ENCODE data around the gene ATP11C. TPM values are rescaled to one million over a fixed set of nuclear protein-coding genes. Genes with fewer than 3 reads are reported as not detected.

The ATP11C gene
- total RNA-seq, 1 experiment from 2014 or later = 48.2 TPM

DNA sequence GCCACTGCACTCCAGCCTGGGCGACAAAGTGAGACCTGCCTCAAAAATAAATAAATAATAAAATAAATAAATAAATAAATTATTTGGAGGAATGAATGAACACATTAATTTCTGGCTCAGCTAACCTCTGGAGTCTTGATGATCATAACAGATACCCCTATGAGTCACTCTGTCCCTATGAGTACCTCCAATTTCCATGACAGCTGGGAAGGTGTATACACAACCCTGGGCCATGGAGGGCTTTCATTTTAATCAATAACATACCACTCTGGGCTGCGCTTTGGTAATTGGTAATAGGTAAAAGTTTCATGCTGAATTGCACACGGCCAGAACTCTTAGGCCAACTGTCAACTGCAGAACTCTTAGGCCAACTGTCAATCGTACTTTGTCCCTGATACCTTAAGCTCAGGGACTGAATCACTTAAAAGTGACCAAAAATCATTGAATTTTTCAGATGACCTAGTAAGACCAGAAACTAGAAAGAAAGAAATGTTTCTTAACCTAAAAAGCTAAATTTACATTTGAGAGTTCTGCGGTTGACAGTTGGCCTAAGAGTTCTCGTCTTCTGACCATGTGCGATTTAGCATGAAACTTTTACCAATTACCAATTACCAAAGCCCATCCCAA, 112.4 kb downstream of the ATP11C start:
- DNase-seq = no peak
- H3K4me1 ChIP-seq = no peaks in the 10 kb centered on the region
- H3K36me3 ChIP-seq = no peaks in the 10 kb centered on the region
- no peaks in the 10 kb centered on the region for H3K9me3 ChIP-seq (replicated peaks)
- no peak overlapping the region for H3K27ac ChIP-seq
- no peak overlapping the region for H3K4me3 ChIP-seq
- no peaks in the 10 kb centered on the region for H3K27me3 ChIP-seq

- H3K27ac ChIP-seq = no peak overlapping the region
- H3K36me3 ChIP-seq = no peaks in the 10 kb centered on the region; the same call in 1 of the 2 replicates
- H3K9me3 ChIP-seq (replicated peaks) = no peaks in the 10 kb centered on the region
- no peak overlapping the region for H3K4me3 ChIP-seq
- no peaks in the 10 kb centered on the region for H3K27me3 ChIP-seq
- no peaks in the 10 kb centered on the region for H3K4me1 ChIP-seq
- DNase-seq = no peak
Observed at GRCh38 chrX:139816204-139816603, 116.6 kb downstream of the ATP11C start.

DNA sequence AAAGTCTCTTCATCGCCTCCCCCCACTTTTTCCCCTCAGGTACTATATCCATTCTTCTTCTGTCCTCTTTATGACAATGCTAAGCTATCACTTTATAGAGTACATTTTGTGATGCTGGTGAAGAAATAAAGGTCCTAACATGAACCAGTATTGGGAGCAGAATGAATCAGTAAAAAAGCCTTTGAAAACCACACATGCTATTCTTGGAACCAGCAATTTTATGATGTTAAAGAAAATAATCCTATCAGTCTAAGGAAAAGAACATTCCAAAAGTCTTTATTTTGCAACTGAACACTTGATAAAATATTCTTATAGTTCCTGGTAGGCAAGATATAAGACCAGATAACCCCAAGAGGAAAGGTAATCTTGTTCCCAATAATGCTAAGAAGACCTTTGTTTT, 117.1 kb downstream of the ATP11C start:
- no peaks in the 10 kb centered on the region; the same call in 1 of the 2 replicates for H3K36me3 ChIP-seq
- DNase-seq = no peak
- no peaks in the 10 kb centered on the region for H3K27me3 ChIP-seq
- no peaks in the 10 kb centered on the region for H3K9me3 ChIP-seq (replicated peaks)
- H3K27ac ChIP-seq = no peak overlapping the region
- no peaks in the 10 kb centered on the region for H3K4me1 ChIP-seq
- no peak overlapping the region for H3K4me3 ChIP-seq

GRCh38 chrX:139811942-139812629, 120.8 kb downstream of the ATP11C start:
- no peak for DNase-seq
- no peak overlapping the region for H3K4me3 ChIP-seq
- no peaks in the 10 kb centered on the region for H3K27me3 ChIP-seq
- H3K36me3 ChIP-seq = no peaks in the 10 kb centered on the region; the same call in 1 of the 2 replicates
- H3K9me3 ChIP-seq (replicated peaks) = no peaks in the 10 kb centered on the region
- no peak overlapping the region for H3K27ac ChIP-seq
- H3K4me1 ChIP-seq = no peaks in the 10 kb centered on the region

DNA sequence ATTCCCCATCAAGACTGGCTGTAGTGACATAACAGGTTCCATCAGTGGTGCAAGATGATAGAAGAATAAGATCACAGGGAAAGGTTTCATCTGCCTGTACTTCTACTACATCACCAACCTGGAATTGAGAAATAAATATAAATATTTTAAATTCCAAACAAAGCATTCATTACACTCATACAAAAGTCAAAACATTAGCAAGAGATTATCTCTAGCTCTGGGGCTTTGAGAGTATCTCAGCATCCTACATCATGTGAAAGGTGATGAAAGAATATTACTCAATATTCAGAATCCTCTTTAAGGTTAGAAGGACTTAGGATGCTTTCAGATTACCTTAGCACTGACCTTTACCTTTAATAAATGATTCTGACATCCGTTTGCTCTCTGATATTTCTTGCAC, 128.4 kb downstream of the ATP11C start:
- H3K9me3 ChIP-seq (replicated peaks) = no peaks in the 10 kb centered on the region
- H3K4me3 ChIP-seq = no peak overlapping the region
- no peaks in the 10 kb centered on the region for H3K4me1 ChIP-seq
- H3K27me3 ChIP-seq = no peaks in the 10 kb centered on the region
- no peak for DNase-seq
- no peak overlapping the region for H3K27ac ChIP-seq
- no peaks in the 10 kb centered on the region; the same call in 1 of the 2 replicates for H3K36me3 ChIP-seq

DNA sequence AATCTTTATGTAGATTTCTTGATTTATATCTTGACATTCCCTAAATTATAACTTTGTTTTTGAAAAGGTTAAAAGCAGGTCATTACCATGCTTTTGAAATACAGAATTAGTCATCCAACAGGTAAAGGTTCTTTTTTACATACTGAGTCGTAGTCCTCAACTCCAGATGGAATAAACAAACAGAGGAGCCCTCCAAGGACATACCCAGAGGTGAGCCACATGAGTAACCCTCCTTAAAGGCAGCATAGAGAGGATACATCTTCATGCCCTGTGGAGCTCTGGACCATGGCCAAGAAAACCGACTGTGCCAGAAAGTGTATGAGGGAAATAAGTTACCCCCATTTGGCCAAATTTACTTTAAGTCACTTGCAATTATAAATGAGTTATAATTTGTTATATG, 129.6 kb downstream of the ATP11C start:
- H3K9me3 ChIP-seq (replicated peaks) = no peaks in the 10 kb centered on the region
- no peak overlapping the region for H3K4me3 ChIP-seq

DNA sequence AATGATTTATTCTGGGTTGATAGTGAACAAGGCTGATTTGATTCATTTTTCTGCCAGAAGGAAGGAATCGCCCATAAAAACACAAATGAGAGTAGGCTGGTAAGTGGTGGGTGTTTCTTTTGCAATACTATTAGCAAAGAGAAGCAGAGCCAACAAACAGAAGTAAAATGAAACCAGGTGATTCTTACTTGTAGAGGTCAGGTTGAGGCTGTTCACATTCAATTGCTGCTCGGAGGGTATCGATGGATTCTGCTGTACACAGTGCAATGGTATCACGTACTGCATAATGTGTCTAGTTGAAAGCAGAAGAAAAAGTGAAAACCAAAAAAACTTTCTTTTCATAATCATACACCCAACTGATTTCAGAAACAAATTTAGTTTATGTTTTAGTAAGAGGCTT, 130.8 kb downstream of the ATP11C start:
- no peaks in the 10 kb centered on the region for H3K4me1 ChIP-seq
- DNase-seq = no peak

More for the DNA sequence above, 129.6 kb downstream of the ATP11C start:
- no peaks in the 10 kb centered on the region for H3K4me1 ChIP-seq
- H3K36me3 ChIP-seq = no peaks in the 10 kb centered on the region; the same call in 1 of the 2 replicates
- H3K27ac ChIP-seq = no peak overlapping the region
- no peaks in the 10 kb centered on the region for H3K27me3 ChIP-seq
- DNase-seq = no peak

DNA sequence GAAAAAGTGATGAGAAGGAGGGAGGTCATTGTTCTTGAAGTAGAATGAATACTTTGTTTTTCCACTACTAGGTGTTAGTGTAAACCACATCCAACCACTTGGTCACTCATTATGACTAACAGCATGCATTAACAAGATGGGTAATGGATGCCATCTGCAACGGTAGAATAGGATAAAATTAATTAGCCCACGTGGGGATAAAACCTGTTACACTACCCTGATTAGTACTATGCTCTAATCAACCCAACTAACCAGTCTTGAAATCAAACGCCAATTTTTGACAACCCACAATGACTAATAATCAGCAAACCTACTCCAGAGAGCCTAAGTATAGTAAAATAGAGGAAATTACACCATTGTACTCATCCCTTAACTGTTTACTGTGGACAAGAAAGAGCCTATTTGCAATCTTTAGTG, 131.4 kb downstream of the ATP11C start:
- Histone ChIP-seq H3K36me3 (no peaks in the 10 kb centered on the region; the same call in 1 of the 2 replicates), H3K4me3 (no peak overlapping the region), H3K27ac (no peak overlapping the region), H3K27me3 (no peaks in the 10 kb centered on the region), H3K9me3 (replicated peaks) (no peaks in the 10 kb centered on the region), H3K4me1 (no peaks in the 10 kb centered on the region)
- DNase-seq = no peak

More for the DNA sequence above, 130.8 kb downstream of the ATP11C start:
- H3K9me3 ChIP-seq (replicated peaks) = no peaks in the 10 kb centered on the region
- no peaks in the 10 kb centered on the region for H3K27me3 ChIP-seq
- no peak overlapping the region for H3K4me3 ChIP-seq
- H3K36me3 ChIP-seq = no peaks in the 10 kb centered on the region; the same call in 1 of the 2 replicates
- no peak overlapping the region for H3K27ac ChIP-seq

DNA sequence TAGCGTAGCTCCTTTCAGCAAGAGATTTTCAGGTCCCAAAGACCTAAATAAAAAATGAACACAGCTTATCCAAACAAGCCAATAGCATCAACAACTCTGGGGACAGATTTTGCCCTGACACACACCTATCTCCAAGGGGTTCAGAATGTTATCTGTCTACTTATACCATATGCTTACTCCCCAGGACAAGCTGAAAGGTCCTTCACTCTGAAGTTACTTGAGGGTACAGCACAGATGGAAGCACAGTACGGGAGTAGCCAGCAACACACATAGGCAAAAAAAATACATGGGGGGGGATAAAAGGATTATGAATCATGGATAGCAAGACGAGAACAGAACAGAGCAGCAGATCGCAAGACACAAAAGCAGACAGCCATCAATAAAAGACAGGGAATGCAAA, 134.2 kb downstream of the ATP11C start:
- H3K27ac ChIP-seq = no peak overlapping the region
- H3K9me3 ChIP-seq (replicated peaks) = no peaks in the 10 kb centered on the region
- H3K27me3 ChIP-seq = no peaks in the 10 kb centered on the region
- no peaks in the 10 kb centered on the region; the same call in 1 of the 2 replicates for H3K36me3 ChIP-seq
- H3K4me3 ChIP-seq = no peak overlapping the region
- no peak for DNase-seq
- no peaks in the 10 kb centered on the region for H3K4me1 ChIP-seq

DNA sequence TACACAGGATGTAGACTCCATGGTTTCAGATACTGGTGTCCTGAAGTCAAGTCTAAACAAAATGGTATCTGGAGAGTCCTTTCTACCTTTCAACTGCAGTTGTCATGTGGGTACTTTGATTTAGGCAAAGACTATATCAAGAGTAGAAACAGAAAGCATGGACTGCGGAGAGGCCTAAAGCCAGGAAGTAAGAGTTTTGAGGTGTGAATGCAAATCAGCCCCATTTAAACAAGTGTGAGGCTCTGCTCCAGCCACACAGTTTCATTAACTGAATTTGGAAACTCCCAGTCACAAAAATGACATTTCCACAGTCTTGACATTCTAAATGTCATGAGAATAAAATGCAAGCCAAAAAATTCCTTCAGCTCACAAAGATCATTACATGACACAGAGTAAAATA, 137.7 kb downstream of the ATP11C start:
- Histone ChIP-seq H3K27me3 (no peaks in the 10 kb centered on the region), H3K4me1 (no peaks in the 10 kb centered on the region), H3K4me3 (no peak overlapping the region), H3K36me3 (no peaks in the 10 kb centered on the region), H3K9me3 (replicated peaks) (no peaks in the 10 kb centered on the region), H3K27ac (no peak overlapping the region)
- no peak for DNase-seq

DNA sequence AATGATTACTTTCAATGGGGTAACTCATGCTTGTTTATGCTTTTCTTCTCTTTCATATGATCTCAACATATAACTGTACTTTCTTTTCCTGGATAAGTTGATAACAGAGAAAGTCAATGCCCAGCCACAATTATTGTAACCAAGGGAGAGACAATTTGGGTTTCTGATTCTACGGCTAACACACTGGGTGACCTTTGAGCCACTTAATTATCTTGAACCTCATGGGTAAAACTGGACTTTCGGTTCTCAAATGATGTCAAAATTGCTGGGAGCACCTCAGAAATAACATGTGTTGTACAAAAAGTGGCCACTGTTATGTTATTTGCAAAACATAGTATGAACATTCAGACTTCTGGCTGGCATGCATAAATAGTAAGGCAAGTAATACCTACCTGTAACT, 145.3 kb downstream of the ATP11C start:
- DNase-seq = no peak
- Histone ChIP-seq H3K36me3 (no peaks in the 10 kb centered on the region), H3K4me1 (no peaks in the 10 kb centered on the region), H3K4me3 (no peak overlapping the region), H3K27me3 (no peaks in the 10 kb centered on the region), H3K9me3 (replicated peaks) (no peaks in the 10 kb centered on the region), H3K27ac (no peak overlapping the region)

DNA sequence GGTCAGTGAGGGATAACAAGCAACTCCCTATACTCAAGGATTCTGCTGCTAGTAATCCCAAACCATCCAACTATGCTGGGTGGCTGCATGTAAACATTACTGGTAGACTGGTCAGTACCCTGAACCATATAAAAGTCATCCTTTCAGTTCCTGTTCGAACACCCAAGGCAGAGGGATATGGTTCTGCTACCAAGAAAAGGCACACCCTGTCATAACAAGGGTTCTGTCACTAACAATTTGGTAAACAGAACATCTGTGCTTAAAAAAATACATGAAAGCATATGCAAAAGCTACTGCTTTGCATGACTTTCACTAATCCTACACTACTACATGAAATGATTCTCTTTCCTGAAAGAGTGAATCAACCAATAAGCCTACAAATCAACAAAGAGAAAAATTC, 148.0 kb downstream of the ATP11C start:
- Histone ChIP-seq H3K27ac (no peak overlapping the region), H3K4me1 (no peaks in the 10 kb centered on the region), H3K9me3 (replicated peaks) (no peaks in the 10 kb centered on the region), H3K36me3 (no peaks in the 10 kb centered on the region), H3K4me3 (no peak overlapping the region), H3K27me3 (no peaks in the 10 kb centered on the region)
- DNase-seq = no peak

GRCh38 chrX:139783959-139784358, 148.9 kb downstream of the ATP11C start:
- Histone ChIP-seq H3K4me1 (no peaks in the 10 kb centered on the region), H3K27ac (no peak overlapping the region), H3K9me3 (replicated peaks) (no peaks in the 10 kb centered on the region), H3K4me3 (no peak overlapping the region), H3K36me3 (no peaks in the 10 kb centered on the region), H3K27me3 (no peaks in the 10 kb centered on the region)
- no peak for DNase-seq

- Histone ChIP-seq H3K27me3 (no peaks in the 10 kb centered on the region), H3K9me3 (replicated peaks) (no peaks in the 10 kb centered on the region), H3K4me3 (no peak overlapping the region), H3K27ac (no peak overlapping the region), H3K36me3 (no peaks in the 10 kb centered on the region), H3K4me1 (no peaks in the 10 kb centered on the region)
- no peak for DNase-seq
Observed at GRCh38 chrX:139783030-139783429, 149.8 kb downstream of the ATP11C start.

GRCh38 chrX:139776599-139776998, 156.3 kb downstream of the ATP11C start:
- Histone ChIP-seq H3K4me1 (no peaks in the 10 kb centered on the region), H3K27ac (no peak overlapping the region)

GRCh38 chrX:139770366-139770765, 162.5 kb downstream of the ATP11C start:
- Histone ChIP-seq H3K27ac (peak overlapping the region; percentile 83), H3K27me3 (no peaks in the 10 kb centered on the region), H3K9me3 (replicated peaks) (no peaks in the 10 kb centered on the region), H3K4me3 (no peak overlapping the region), H3K36me3 (peaks cover 19% of the 10 kb centered on the region), H3K4me1 (peaks cover 20% of the 10 kb centered on the region)
- DNase-seq = peak; percentile 58 to 81

More at GRCh38 chrX:139776599-139776998, 156.3 kb downstream of the ATP11C start:
- H3K27me3 ChIP-seq = no peaks in the 10 kb centered on the region
- no peak overlapping the region for H3K4me3 ChIP-seq
- no peak for DNase-seq
- H3K9me3 ChIP-seq (replicated peaks) = no peaks in the 10 kb centered on the region
- peaks cover 14% of the 10 kb centered on the region for H3K36me3 ChIP-seq
